ENCODE data around the gene CFAP74. TPM values are rescaled to one million over a fixed set of nuclear protein-coding genes. Genes with fewer than 3 reads are reported as not detected.

The CFAP74 gene
- total RNA-seq, 6 experiments from 2014 or later: 0.16 to 3.5 (median 0.32) TPM; not detected in 1

- intact Hi-C loops (cut with DNase I): no loop called here
- Histone ChIP-seq H3K36me3 (peaks cover 0 to 10% (median 0%) of the 10 kb centered on the region in 4 donors), H3K27me3 (no peaks in the 10 kb centered on the region), H3K4me3 (no peak overlapping the region), H3K4me1 (peaks cover 0 to 33% (median 11%) of the 10 kb centered on the region in 4 donors), H3K9me3 (no peaks in the 10 kb centered on the region), H3K27ac (no peak overlapping the region)
- DNase-seq: no peak
- 66% methylated on average over 4 of the region's 5 CpGs for WGBS (ENCODE audit: insufficient coverage, low coverage, low lambda C conversion rate, missing lambda C conversion rate)
- TF ChIP-seq POLR2A (IDR thresholded peaks at IDR 0.05): no peak
- no peak for TF ChIP-seq CTCF (IDR thresholded peaks at IDR 0.05)
- no peak for ATAC-seq
Measured at GRCh38 chr1:1877865-1878436, 125.6 kb downstream of the CFAP74 start.

GRCh38 chr1:1876335-1876930 is 127.2 kb downstream of the CFAP74 start:
- no peak for TF ChIP-seq POLR2A (IDR thresholded peaks at IDR 0.05)
- TF ChIP-seq CTCF (IDR thresholded peaks at IDR 0.05): no peak
- intact Hi-C loops (cut with DNase I): no loop called here
- 80% methylated on average over 8 of the region's 11 CpGs for WGBS (ENCODE audit: insufficient coverage, low coverage, low lambda C conversion rate, missing lambda C conversion rate)
- H3K9me3 ChIP-seq: no peaks in the 10 kb centered on the region
- H3K4me1 ChIP-seq: peaks cover 0 to 28% (median 12%) of the 10 kb centered on the region in 4 donors
- peaks cover 0 to 10% (median 0%) of the 10 kb centered on the region in 4 donors for H3K36me3 ChIP-seq
- H3K4me3 ChIP-seq: no peak overlapping the region
- H3K27ac ChIP-seq: no peak overlapping the region
- DNase-seq (peak in 1 of 3 donors; percentile 5), ATAC-seq (no peak)
- H3K27me3 ChIP-seq: no peaks in the 10 kb centered on the region

- Histone ChIP-seq H3K36me3 (peaks cover 0 to 10% (median 0%) of the 10 kb centered on the region in 4 donors), H3K4me3 (no peak overlapping the region), H3K9me3 (no peaks in the 10 kb centered on the region), H3K4me1 (peaks cover 0 to 23% (median 9%) of the 10 kb centered on the region in 4 donors), H3K27ac (no peak overlapping the region), H3K27me3 (no peaks in the 10 kb centered on the region)
- 89% methylated on average over 1 of the region's 1 CpG for WGBS (ENCODE audit: insufficient coverage, low coverage, low lambda C conversion rate, missing lambda C conversion rate)
- intact Hi-C loops (cut with DNase I): no loop called here
- DNase-seq (peak in 1 of 3 donors; percentile 6), ATAC-seq (no peak)
- TF ChIP-seq CTCF (IDR thresholded peaks at IDR 0.05) (no peak), POLR2A (IDR thresholded peaks at IDR 0.05) (no peak)
Measured at GRCh38 chr1:1875932-1876331, 127.7 kb downstream of the CFAP74 start.

- H3K27ac ChIP-seq: no peak overlapping the region
- H3K9me3 ChIP-seq: no peaks in the 10 kb centered on the region
- 85% methylated on average over 4 of the region's 7 CpGs for WGBS (ENCODE audit: insufficient coverage, low coverage, low lambda C conversion rate, missing lambda C conversion rate)
- DNase-seq (no peak), ATAC-seq (no peak)
- intact Hi-C loops (cut with DNase I): no loop called here
- no peaks in the 10 kb centered on the region for H3K27me3 ChIP-seq
- peaks cover 0 to 10% (median 0%) of the 10 kb centered on the region in 4 donors for H3K36me3 ChIP-seq
- TF ChIP-seq CTCF (IDR thresholded peaks at IDR 0.05) (no peak), POLR2A (IDR thresholded peaks at IDR 0.05) (no peak)
- H3K4me1 ChIP-seq: peaks cover 0 to 22% (median 7%) of the 10 kb centered on the region in 4 donors
- H3K4me3 ChIP-seq: no peak overlapping the region
Measured at GRCh38 chr1:1874901-1875300, 128.7 kb downstream of the CFAP74 start.
